SJSA1 (cell line): ENCODE measurements around the gene HSBP1. TPM values are rescaled to one million over a fixed set of nuclear protein-coding genes. Genes with fewer than 3 reads are reported as not detected.
A peak's percentile ranks its signal among the peaks of the same experiment; 100 is the strongest.

Experiments used
- DNase-seq, 2 experiments: peaks; one replicate each; pipeline ENCODE4 v3.0.0-alpha.2; 2015 to 2020; ENCODE audit warnings: low spot score in 2 of 2, low read depth in 1 of 2
- H3K27ac ChIP-seq: fragments of 250-450 bp; sonication (Bioruptor Pico); 2 replicates; pipeline ENCODE4 v1.5.1; 2020; ENCODE audit warnings: mild to moderate bottlenecking, moderate library complexity
- H3K27me3 ChIP-seq: fragments of 250-450 bp; sonication (Bioruptor Pico); replicated peaks from 2 replicates; pipeline ENCODE4 v1.5.1; 2020; ENCODE audit warnings: mild to moderate bottlenecking, moderate library complexity
- H3K36me3 ChIP-seq: fragments of 250-450 bp; sonication (Bioruptor Pico); 2 replicates; pipeline ENCODE4 v1.5.1; 2020; ENCODE audit warnings: mild to moderate bottlenecking
- H3K4me1 ChIP-seq: fragments of 250-450 bp; sonication (Bioruptor Pico); replicated peaks from 2 replicates; pipeline ENCODE4 v1.6.1; 2021; ENCODE audit warnings: mild to moderate bottlenecking
- H3K4me3 ChIP-seq: fragments of 250-450 bp; sonication (Bioruptor Pico); 2 replicates; pipeline ENCODE4 v1.5.1; 2020; ENCODE audit warnings: mild to moderate bottlenecking
- H3K9me3 ChIP-seq: fragments of 250-450 bp; sonication (Bioruptor Pico); replicated peaks from 2 replicates; pipeline ENCODE4 v1.5.1; 2020; ENCODE audit warnings: mild to moderate bottlenecking
- total RNA-seq: library from RNA; depleted of rRNA; stranded (reverse); fragments of >200 nt; shearing (Covaris generic); gene quantifications from 2 replicates; pipeline ENCODE4 v1.2.3, GENCODE V29; 2014; rRNA removed

Gene HSBP1
- 53.5 and 54.3 TPM in 2 replicates for total RNA-seq

DNA sequence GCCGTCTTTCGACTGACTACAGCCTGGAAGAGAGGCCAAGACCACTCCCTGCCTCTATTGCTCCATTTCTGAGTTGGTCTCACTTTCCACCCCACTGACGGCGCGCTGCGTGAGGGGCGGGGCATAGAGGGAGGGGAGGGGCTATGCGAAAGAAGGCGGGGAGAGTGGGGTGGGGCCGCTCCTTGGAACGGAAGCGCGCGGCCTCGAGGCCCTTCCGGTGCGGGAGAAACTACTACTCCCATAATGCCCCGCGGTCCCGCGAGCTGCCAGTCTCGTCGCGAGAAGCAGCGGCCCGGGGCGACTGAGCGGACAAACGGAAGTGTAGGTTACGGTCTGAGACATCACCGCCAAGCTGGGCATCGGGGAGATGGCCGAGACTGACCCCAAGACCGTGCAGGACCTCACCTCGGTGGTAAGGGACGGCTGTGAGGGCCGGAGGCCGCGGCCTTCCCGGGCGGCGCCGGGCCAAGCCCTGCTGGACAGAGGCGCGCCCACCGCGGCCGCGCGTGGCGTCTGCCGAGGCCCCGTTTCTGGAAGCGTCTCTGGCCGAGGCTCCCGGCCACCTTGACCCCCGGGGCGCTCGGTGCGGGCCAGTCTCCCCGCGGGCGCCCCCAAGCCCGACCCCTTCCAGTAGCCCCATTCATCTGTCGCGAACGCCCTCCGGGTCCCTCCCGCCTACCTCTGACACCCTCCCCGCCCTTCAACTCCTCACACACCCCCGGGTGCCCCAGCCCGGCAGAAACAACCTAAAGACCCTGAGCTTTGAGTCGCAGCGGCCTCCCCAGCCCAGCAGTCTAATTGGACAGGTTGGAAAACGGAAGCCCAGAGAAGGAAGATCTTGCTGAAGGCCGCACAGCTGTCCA lies at the start of gene HSBP1:
HSBP1 (plus strand) TSS at position 269 of the 863 bp plus-strand sequence; CDS start at position 368, 99 bp downstream.
- peaks cover 40% of the 10 kb centered on the region for H3K36me3 ChIP-seq
- DNase-seq, result peak; percentile 82 to 95
- peak within 1 kb of the TSS; percentile 62 for H3K27ac ChIP-seq
- no peaks in the 10 kb centered on the region for H3K27me3 ChIP-seq
- H3K4me3 ChIP-seq, result peak within 1 kb of the TSS; percentile 92
- H3K9me3 ChIP-seq, result no peaks in the 10 kb centered on the region
- H3K4me1 ChIP-seq, result peaks cover 11% of the 10 kb centered on the region

DNA sequence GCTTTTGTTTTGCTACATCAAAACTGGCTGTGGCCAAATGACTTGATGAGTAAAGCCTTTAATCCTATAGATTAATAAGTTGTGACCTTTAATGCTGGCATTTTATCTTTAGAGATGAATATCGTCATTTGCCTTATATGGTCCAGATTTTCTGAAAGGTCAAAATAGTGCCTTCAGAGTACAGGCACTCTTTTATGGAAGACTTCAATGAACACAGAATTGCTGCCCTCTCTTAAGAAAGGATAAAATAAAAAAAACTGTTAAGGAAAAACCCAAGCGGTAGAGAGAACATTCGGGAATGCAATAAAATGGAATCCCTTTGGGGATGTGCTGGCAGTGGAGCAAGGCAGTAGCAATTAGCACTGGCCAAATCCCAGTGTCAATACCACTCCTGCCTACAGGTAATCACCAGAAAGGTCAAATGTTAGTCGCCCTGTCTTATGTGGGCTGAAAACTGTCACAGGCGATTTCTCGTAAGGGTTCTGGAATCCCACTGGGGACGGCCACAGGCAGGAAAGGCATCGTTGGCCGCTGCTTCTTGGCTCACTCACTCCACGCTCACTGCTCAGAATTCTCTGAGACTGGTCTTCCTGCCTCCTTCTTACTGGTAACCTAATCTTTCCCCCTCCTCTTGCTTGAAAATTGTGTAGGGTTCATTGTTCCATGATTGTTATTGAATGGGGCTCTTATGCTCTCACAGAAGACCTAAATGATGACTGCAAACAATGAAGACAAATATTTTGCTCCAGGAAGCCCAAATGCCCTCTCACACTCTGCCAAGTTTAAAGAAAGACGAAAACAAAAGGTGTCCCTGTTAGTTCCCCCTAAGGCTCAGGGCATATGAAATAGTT lies 45.4 kb upstream of the HSBP1 start:
- no peaks in the 10 kb centered on the region for H3K4me1 ChIP-seq
- no peak overlapping the region for H3K4me3 ChIP-seq
- H3K9me3 ChIP-seq, result no peaks in the 10 kb centered on the region
- H3K27ac ChIP-seq, result no peak overlapping the region
- no peaks in the 10 kb centered on the region for H3K36me3 ChIP-seq
- no peak for DNase-seq
- no peaks in the 10 kb centered on the region for H3K27me3 ChIP-seq

DNA sequence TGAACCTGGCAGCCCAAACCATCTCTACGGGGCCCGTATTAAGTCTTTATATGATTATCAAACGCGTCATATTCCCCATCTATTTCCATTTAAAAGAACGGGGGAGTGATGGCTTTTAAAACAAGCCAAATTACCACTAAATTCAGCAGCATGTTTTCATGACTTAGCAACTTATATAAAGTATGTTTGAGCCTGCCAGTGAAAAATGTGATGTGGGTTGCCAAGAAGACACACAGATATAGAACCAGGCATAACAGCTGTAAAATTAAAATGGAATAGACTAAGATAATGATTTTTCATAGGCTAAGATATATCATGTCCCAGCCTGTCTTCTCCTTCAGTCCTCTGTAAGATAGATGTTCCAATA lies 44.8 kb upstream of the HSBP1 start:
- H3K27me3 ChIP-seq, result no peaks in the 10 kb centered on the region
- H3K4me3 ChIP-seq, result no peak overlapping the region
- H3K27ac ChIP-seq, result no peak overlapping the region
- no peaks in the 10 kb centered on the region for H3K36me3 ChIP-seq
- DNase-seq, result no peak
- H3K9me3 ChIP-seq, result no peaks in the 10 kb centered on the region
- H3K4me1 ChIP-seq, result no peaks in the 10 kb centered on the region

DNA sequence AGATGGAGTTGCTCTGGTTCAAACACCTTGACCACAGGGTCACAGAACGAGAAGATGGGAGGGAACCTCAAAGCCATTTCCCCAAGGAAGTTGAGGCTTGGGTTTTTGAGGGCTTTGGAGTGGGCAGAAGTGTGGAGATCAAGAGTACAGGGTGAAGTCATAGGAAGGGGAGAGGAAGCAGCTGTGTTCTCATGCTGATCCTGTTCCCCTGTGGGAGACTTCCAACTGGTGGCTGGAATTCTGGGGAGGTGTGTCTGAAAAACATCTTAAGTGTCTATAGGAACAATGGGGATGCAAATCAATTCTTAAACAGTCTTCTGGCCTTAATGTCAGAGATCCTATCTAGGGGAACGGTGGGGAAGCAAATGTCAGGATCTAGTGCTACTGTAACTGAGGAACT lies 38.8 kb upstream of the HSBP1 start:
- H3K4me3 ChIP-seq, result no peak overlapping the region
- no peak overlapping the region for H3K27ac ChIP-seq
- no peaks in the 10 kb centered on the region for H3K4me1 ChIP-seq
- no peaks in the 10 kb centered on the region for H3K27me3 ChIP-seq
- DNase-seq, result no peak
- H3K36me3 ChIP-seq, result no peaks in the 10 kb centered on the region
- no peaks in the 10 kb centered on the region for H3K9me3 ChIP-seq

DNA sequence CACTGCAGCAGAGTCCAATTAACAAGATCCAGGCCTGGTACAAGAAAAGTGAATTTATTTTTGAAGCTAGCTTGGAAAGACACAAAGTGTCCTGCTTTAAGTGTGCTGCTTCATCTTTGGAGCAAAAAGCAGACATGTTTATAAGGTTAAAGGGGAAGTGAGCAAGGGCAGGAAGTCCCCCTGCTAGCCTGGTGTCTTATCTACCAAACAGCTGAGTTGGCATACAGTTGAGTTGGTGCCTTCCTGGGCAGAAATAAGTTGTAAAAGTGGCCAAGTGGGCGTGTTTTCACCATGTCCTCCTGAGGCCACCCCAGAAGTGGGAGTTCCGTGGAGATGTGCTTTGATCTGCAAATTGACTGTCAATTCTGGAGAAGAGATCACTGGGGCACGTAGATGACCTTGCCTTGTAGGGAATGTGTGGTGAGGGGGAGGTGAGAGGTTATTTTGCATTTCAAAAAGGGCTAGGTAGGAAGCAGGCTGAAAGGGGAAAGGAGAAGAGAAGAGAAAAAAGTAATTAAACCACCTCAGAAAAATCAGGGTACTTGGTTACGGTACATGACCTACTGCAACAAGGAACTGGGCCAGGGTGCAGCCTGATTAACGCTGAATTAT lies 38.3 kb upstream of the HSBP1 start:
- H3K4me3 ChIP-seq, result no peak overlapping the region

DNA sequence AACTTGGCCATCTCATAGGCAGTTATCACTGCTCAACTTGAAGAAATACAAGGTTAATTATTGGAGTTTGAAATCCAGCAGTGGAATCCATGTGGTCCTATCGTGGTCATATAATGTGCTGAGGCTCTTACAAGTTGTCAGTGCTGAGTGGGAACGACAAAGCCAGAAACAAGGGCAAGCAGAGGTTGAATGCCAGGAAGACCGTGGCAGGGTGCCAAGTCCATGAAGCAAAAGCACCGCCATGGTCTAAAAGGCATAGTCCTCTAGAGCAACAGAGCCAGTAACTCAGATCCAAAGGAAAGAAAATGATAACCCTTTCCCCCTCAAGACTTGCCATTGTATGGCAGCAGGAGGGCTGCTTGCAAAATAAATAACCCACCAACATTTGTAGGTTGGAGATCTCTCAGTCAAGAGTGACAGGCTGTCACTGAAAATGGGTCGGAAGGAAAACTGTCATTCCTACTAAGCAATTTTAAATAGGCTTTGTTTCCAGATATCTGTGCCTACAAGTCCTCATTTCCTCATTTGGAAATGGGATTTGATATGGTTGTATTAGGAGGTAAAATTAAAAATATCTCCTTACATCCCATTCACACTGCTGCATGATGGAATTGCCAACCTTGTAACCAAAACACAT lies 36.4 kb upstream of the HSBP1 start:
- H3K27ac ChIP-seq, result no peak overlapping the region
- H3K4me1 ChIP-seq, result no peaks in the 10 kb centered on the region
- H3K27me3 ChIP-seq, result no peaks in the 10 kb centered on the region
- no peak overlapping the region for H3K4me3 ChIP-seq
- no peak for DNase-seq
- H3K36me3 ChIP-seq, result no peaks in the 10 kb centered on the region
- no peaks in the 10 kb centered on the region for H3K9me3 ChIP-seq

More for the DNA sequence above, 38.3 kb upstream of the HSBP1 start:
- no peak overlapping the region for H3K27ac ChIP-seq
- H3K4me1 ChIP-seq, result no peaks in the 10 kb centered on the region
- H3K27me3 ChIP-seq, result no peaks in the 10 kb centered on the region
- no peaks in the 10 kb centered on the region for H3K9me3 ChIP-seq
- H3K36me3 ChIP-seq, result no peaks in the 10 kb centered on the region
- DNase-seq, result no peak

DNA sequence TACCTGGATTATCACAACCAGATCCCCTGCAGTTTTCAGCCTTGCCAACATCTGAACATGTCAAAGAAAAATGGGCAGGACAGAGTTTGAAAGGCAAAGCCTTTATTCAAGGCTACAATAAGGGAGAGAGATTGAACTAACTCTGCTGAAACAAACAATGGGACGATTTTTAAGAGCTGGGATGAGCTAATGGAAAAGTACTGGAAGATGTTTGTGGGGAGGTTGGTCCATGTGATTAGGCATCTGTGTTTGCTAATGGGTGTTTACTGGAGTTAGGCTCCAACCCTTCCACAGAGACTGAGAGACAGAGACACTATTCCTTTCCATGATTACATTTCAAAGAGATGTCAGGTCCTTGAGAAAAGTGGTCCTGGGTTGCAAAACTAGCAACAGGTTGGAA lies 35.0 kb upstream of the HSBP1 start:
- Histone ChIP-seq H3K4me1 (no peaks in the 10 kb centered on the region), H3K27me3 (no peaks in the 10 kb centered on the region), H3K9me3 (no peaks in the 10 kb centered on the region), H3K4me3 (no peak overlapping the region), H3K36me3 (no peaks in the 10 kb centered on the region), H3K27ac (no peak overlapping the region)
- DNase-seq, result no peak

DNA sequence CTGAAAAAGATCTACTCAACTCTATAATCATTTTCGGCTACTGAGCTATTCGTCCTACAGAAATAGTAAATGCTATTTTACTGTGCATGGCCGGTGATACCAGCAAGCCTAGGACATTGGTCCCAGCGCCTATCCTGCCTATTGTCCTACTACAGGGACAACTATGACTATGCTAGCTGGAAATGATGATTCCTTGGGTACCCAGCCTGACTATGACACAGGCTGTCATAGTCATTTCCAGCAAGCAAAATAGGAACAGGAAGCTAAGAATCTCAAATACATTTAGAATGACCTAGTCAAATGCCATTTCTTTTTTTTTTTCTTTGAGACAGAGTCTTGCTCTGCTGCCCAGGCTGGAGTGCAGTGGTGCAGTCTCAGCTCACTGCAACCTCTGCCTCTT lies 33.7 kb upstream of the HSBP1 start:
- Histone ChIP-seq H3K4me3 (no peak overlapping the region), H3K36me3 (no peaks in the 10 kb centered on the region)
- DNase-seq, result no peak

DNA sequence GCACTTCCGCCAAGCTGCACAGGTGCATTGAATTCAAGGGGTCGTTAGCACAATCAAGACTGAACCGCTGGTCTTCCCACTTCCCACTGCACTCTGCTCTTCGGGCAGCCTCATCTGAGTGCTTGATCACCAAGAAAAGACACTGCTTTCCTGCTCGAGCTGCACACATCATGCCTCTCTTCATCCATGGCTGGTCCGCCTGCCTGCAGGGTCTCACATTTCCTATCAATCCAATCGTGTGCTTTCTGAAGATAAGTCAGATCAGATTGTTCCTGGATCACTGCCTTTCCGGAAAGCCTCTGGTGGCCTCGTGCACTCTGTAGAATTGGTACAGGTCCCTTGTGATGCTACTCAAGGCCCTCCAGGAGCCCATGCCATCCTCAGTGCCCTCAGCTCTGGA lies 30.8 kb upstream of the HSBP1 start:
- DNase-seq, result no peak
- Histone ChIP-seq H3K27ac (no peak overlapping the region), H3K27me3 (no peaks in the 10 kb centered on the region), H3K4me1 (peaks cover 4% of the 10 kb centered on the region; the same call in 1 of the 2 replicates), H3K4me3 (no peak overlapping the region), H3K36me3 (no peaks in the 10 kb centered on the region), H3K9me3 (no peaks in the 10 kb centered on the region)

More for the DNA sequence above, 33.7 kb upstream of the HSBP1 start:
- H3K9me3 ChIP-seq, result no peaks in the 10 kb centered on the region
- H3K27me3 ChIP-seq, result no peaks in the 10 kb centered on the region
- H3K4me1 ChIP-seq, result no peaks in the 10 kb centered on the region
- no peak overlapping the region for H3K27ac ChIP-seq

DNA sequence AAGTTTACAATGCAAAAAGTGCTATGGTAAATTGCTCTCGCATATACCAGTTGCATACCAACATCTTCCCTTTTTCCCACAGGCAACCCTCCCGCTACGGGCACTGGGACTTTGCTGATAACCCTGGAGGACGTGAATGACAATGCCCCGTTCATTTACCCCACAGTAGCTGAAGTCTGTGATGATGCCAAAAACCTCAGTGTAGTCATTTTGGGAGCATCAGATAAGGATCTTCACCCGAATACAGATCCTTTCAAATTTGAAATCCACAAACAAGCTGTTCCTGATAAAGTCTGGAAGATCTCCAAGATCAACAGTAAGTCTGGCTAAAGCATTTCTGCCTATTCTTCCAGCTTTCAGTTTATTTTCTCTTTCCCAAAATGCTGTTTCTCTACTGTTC lies 27.9 kb upstream of the HSBP1 start:
- Histone ChIP-seq H3K9me3 (no peaks in the 10 kb centered on the region), H3K27ac (no peak overlapping the region), H3K27me3 (no peaks in the 10 kb centered on the region), H3K4me3 (no peak overlapping the region), H3K4me1 (peaks cover 4% of the 10 kb centered on the region; the same call in 1 of the 2 replicates), H3K36me3 (no peaks in the 10 kb centered on the region)
- DNase-seq, result peak in 1 of 2 experiments; percentile 15

DNA sequence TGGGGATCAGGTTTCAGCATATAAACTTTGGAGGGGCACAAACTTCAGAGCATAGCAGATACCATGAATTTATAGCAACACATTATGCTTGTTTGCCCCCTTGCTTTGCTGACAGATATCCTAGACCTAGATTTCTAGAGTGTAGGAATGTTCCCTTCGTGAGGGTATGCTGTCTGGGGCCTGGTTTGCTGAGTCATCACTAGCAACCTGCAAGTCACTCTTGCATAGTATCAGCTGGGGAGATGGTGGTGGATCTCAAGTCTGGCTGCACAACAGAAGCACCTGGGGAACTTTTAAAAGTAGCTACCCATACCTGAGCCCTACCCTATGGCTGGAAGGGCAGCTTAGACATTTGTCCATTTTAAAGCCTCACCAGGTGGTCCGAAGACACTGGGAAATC lies 22.3 kb upstream of the HSBP1 start:
- no peaks in the 10 kb centered on the region; the same call in 1 of the 2 replicates for H3K4me1 ChIP-seq
- no peaks in the 10 kb centered on the region for H3K9me3 ChIP-seq
- H3K27ac ChIP-seq, result no peak overlapping the region
- H3K4me3 ChIP-seq, result no peak overlapping the region
- H3K36me3 ChIP-seq, result no peaks in the 10 kb centered on the region
- H3K27me3 ChIP-seq, result no peaks in the 10 kb centered on the region
- DNase-seq, result no peak

DNA sequence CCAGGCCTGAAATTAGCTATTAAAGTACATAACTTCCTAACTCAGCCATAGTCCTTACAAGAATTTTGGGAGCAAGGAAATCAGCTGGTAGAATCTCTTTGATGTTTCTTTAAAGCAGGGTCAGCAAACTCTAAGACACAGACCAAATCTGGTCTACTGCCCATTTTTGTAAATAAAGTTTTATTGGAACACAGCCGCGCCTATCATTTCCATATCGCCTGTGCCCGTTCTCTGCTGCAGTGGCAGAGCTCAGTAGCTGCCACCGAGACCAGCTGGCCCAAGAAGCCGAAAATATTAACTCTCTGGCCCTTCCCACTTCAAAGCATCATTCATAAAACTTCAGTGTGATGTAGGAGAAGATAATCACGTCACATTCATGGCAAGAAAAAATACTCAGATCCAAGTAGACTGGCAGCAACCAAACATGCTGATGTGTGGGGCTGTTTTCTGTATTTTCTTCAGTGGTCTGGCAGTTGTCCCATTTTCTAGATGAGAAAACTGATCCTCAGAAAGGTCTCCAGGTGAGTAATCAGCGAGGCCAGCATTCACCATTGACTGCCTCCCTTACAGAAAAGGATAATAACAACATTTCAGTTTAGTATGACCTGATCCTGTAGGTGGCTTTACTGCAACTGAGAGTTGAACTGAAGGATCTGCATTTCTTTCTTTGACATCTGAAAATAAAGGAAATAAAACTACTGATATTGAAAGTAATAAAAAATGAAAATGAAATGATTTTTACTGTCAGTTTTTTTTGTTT lies 18.0 kb upstream of the HSBP1 start:
- no peaks in the 10 kb centered on the region for H3K36me3 ChIP-seq
- no peaks in the 10 kb centered on the region for H3K9me3 ChIP-seq
- no peak overlapping the region for H3K27ac ChIP-seq
- H3K4me3 ChIP-seq, result no peak overlapping the region
- DNase-seq, result no peak
- no peaks in the 10 kb centered on the region for H3K27me3 ChIP-seq
- H3K4me1 ChIP-seq, result no peaks in the 10 kb centered on the region

DNA sequence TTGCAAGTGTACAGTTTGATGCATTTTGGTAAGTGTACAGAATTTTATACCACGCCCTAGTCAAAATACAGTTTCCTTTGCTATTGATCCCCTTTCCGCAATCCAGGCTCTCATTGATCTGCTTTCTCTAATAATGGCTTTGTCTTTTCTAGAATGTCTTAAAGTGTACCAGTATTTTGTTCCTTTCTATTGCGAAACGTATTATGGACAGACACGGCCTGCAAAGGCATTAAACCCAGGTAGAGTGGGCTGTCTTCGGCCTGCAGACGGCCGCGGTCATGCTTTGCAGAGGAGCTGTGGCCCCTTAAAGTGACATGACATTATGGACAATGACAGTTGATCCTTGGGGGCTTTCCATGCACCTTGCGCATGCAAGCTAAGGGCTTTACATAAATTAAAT lies 15.9 kb upstream of the HSBP1 start:
- DNase-seq, result no peak
- H3K36me3 ChIP-seq, result no peaks in the 10 kb centered on the region
- H3K27ac ChIP-seq, result no peak overlapping the region
- H3K27me3 ChIP-seq, result no peaks in the 10 kb centered on the region
- H3K9me3 ChIP-seq, result no peaks in the 10 kb centered on the region
- H3K4me1 ChIP-seq, result no peaks in the 10 kb centered on the region
- H3K4me3 ChIP-seq, result no peak overlapping the region
